ENCODE data around the gene MYH7.

Gene MYH7

GRCh38 chr14:23377198-23377550 is 58.3 kb downstream of the MYH7 start:
- TF ChIP-seq TAF1 (IDR thresholded peaks at IDR 0.05; ENCODE audit: low read depth, low read length) (no peak), PAX5 (IDR thresholded peaks at IDR 0.05; ENCODE audit: insufficient read depth, low read length, severe bottlenecking) (no peak)
- no peak for FAIRE-seq
- no peak for DNase-seq (ENCODE audit: insufficient read length, low spot score)

GRCh38 chr14:23376482-23377197 is 58.8 kb downstream of the MYH7 start, which contains the start of gene CMTM5:
Gene CMTM5, plus strand, starts transcription at chr14:23377046. Its CDS starts 206 bp downstream, at chr14:23377252.
- FAIRE-seq: no peak
- DNase-seq (ENCODE audit: insufficient read length, low spot score): no peak
- TF ChIP-seq POLR2AphosphoS5 (IDR thresholded peaks at IDR 0.05; ENCODE audit: low read depth, low read length) (no peak), SPI1 (IDR thresholded peaks at IDR 0.05; ENCODE audit: low read depth, low read length) (no peak), POLR2A (IDR thresholded peaks at IDR 0.05; ENCODE audit: low read depth, low read length) (no peak), TAF1 (IDR thresholded peaks at IDR 0.05; ENCODE audit: low read depth, low read length) (no peak), PAX5 (IDR thresholded peaks at IDR 0.05; ENCODE audit: insufficient read depth, low read length, severe bottlenecking) (no peak), POU2F2 (IDR thresholded peaks at IDR 0.05; ENCODE audit: low read depth, low read length) (no peak)

GRCh38 chr14:23375527-23376251 is 59.8 kb downstream of the MYH7 start:
- DNase-seq (ENCODE audit: insufficient read length, low spot score): no peak
- no peak for FAIRE-seq
- no peak for TF ChIP-seq POU2F2 (IDR thresholded peaks at IDR 0.05; ENCODE audit: low read depth, low read length)

- TF ChIP-seq POLR2A (IDR thresholded peaks at IDR 0.05; ENCODE audit: low read depth, low read length) (no peak), POLR2AphosphoS5 (IDR thresholded peaks at IDR 0.05; ENCODE audit: low read depth, low read length) (no peak), SPI1 (IDR thresholded peaks at IDR 0.05; ENCODE audit: low read depth, low read length) (no peak), PAX5 (IDR thresholded peaks at IDR 0.05; ENCODE audit: insufficient read depth, low read length, severe bottlenecking) (no peak), POU2F2 (IDR thresholded peaks at IDR 0.05; ENCODE audit: low read depth, low read length) (no peak), TAF1 (IDR thresholded peaks at IDR 0.05; ENCODE audit: low read depth, low read length) (no peak)
- no peak for FAIRE-seq
- DNase-seq (ENCODE audit: insufficient read length, low spot score): no peak
Observed at GRCh38 chr14:23373041-23373440, 62.4 kb downstream of the MYH7 start.

GRCh38 chr14:23372509-23372908 is 63.0 kb downstream of the MYH7 start, which contains the start of gene IL25:
Gene IL25, plus strand, starts transcription at chr14:23372809.
- FAIRE-seq (no peak), DNase-seq (ENCODE audit: insufficient read length, low spot score) (no peak)
- TF ChIP-seq PAX5 (IDR thresholded peaks at IDR 0.05; ENCODE audit: insufficient read depth, low read length, severe bottlenecking) (no peak), POLR2AphosphoS5 (IDR thresholded peaks at IDR 0.05; ENCODE audit: low read depth, low read length) (no peak), TAF1 (IDR thresholded peaks at IDR 0.05; ENCODE audit: low read depth, low read length) (no peak), SPI1 (IDR thresholded peaks at IDR 0.05; ENCODE audit: low read depth, low read length) (no peak), POLR2A (IDR thresholded peaks at IDR 0.05; ENCODE audit: low read depth, low read length) (no peak), POU2F2 (IDR thresholded peaks at IDR 0.05; ENCODE audit: low read depth, low read length) (no peak)

- TF ChIP-seq POU2F2 (IDR thresholded peaks at IDR 0.05; ENCODE audit: low read depth, low read length) (no peak), PAX5 (IDR thresholded peaks at IDR 0.05; ENCODE audit: insufficient read depth, low read length, severe bottlenecking) (no peak), TAF1 (IDR thresholded peaks at IDR 0.05; ENCODE audit: low read depth, low read length) (no peak), POLR2A (IDR thresholded peaks at IDR 0.05; ENCODE audit: low read depth, low read length) (no peak), SPI1 (IDR thresholded peaks at IDR 0.05; ENCODE audit: low read depth, low read length) (no peak), POLR2AphosphoS5 (IDR thresholded peaks at IDR 0.05; ENCODE audit: low read depth, low read length) (no peak)
- FAIRE-seq (no peak), DNase-seq (ENCODE audit: insufficient read length, low spot score) (no peak)
Observed at GRCh38 chr14:23371865-23372264, 63.6 kb downstream of the MYH7 start.

- FAIRE-seq (no peak), DNase-seq (ENCODE audit: insufficient read length, low spot score) (no peak)
- TF ChIP-seq POU2F2 (IDR thresholded peaks at IDR 0.05; ENCODE audit: low read depth, low read length) (no peak), POLR2AphosphoS5 (IDR thresholded peaks at IDR 0.05; ENCODE audit: low read depth, low read length) (no peak), PAX5 (IDR thresholded peaks at IDR 0.05; ENCODE audit: insufficient read depth, low read length, severe bottlenecking) (no peak), TAF1 (IDR thresholded peaks at IDR 0.05; ENCODE audit: low read depth, low read length) (no peak), SPI1 (IDR thresholded peaks at IDR 0.05; ENCODE audit: low read depth, low read length) (no peak), POLR2A (IDR thresholded peaks at IDR 0.05; ENCODE audit: low read depth, low read length) (no peak)
Observed at GRCh38 chr14:23370221-23370620, 65.2 kb downstream of the MYH7 start.

GRCh38 chr14:23366426-23366921 is 69.0 kb downstream of the MYH7 start:
- DNase-seq (ENCODE audit: insufficient read length, low spot score) (no peak), FAIRE-seq (no peak)
- TF ChIP-seq PAX5 (IDR thresholded peaks at IDR 0.05; ENCODE audit: insufficient read depth, low read length, severe bottlenecking) (no peak), TAF1 (IDR thresholded peaks at IDR 0.05; ENCODE audit: low read depth, low read length) (no peak), POU2F2 (IDR thresholded peaks at IDR 0.05; ENCODE audit: low read depth, low read length) (no peak), SPI1 (IDR thresholded peaks at IDR 0.05; ENCODE audit: low read depth, low read length) (no peak), POLR2AphosphoS5 (IDR thresholded peaks at IDR 0.05; ENCODE audit: low read depth, low read length) (no peak), POLR2A (IDR thresholded peaks at IDR 0.05; ENCODE audit: low read depth, low read length) (no peak)

- FAIRE-seq (no peak), DNase-seq (ENCODE audit: insufficient read length, low spot score) (no peak)
- TF ChIP-seq POLR2A (IDR thresholded peaks at IDR 0.05; ENCODE audit: low read depth, low read length) (no peak), POLR2AphosphoS5 (IDR thresholded peaks at IDR 0.05; ENCODE audit: low read depth, low read length) (no peak), TAF1 (IDR thresholded peaks at IDR 0.05; ENCODE audit: low read depth, low read length) (no peak), SPI1 (IDR thresholded peaks at IDR 0.05; ENCODE audit: low read depth, low read length) (no peak), POU2F2 (IDR thresholded peaks at IDR 0.05; ENCODE audit: low read depth, low read length) (no peak), PAX5 (IDR thresholded peaks at IDR 0.05; ENCODE audit: insufficient read depth, low read length, severe bottlenecking) (no peak)
Observed at GRCh38 chr14:23365732-23366425, 69.6 kb downstream of the MYH7 start.
